Measurements from ENCODE around the gene PCBP3.

The PCBP3 gene

DNA sequence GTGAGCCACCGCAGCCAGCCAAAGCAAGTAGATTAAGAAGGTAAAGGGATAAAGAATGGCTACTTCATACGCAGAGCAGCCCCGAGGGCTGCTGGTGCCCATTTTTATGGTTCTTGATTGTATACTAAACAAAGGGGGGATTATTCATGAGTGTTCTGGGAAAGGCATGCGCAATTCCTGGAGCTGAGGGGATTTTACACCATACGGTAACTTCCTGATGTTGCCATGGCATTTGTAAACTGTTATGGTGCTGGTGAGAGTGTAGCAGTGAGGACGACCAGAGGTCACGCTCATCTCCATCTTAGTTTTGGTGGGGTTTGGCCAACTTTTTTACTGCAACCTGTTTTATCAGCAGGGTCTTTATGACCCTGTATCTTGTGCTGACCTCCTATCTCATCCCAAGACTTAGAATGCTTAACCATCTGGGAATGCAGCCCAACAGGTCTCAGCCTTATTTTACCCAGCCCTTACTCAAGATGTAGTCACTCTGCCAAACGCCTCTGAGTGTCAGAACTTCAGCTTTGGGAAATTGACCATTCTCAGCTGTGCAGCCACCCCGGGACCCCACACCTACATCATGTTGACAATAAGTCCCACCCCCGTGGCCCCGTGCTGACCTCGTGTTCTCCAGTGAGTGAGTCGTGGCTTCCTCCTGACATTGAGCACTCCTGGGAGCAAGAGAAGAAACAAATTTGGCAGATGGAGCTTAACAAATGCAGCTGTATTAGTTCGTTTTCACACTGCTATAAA is 188.6 kb downstream of the PCBP3 start:
- DNase-seq, result no peak

DNA sequence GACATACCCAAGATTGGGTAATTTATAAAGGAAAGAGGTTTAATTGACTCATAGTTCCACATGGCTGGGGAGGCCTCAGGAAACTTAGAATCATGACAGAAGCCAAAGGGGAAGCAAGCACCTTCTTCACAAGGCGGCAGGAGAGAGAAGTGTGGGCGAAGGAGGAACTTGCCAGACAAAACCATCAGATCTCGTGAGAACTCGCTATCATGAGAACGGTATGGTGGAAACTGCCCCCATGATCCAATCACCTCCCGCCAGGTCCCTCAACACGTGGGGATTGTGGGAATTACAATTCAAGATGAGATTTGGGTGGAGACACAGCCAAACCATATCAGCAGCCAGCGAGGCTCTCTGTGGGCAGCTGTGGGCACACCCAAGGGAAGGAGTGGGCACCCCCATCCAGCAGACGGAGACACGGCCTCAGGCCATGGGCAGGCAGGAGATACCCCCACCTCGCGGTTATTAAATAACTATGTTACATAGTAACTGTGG is 189.3 kb downstream of the PCBP3 start:
- DNase-seq, result peak; percentile 12

DNA sequence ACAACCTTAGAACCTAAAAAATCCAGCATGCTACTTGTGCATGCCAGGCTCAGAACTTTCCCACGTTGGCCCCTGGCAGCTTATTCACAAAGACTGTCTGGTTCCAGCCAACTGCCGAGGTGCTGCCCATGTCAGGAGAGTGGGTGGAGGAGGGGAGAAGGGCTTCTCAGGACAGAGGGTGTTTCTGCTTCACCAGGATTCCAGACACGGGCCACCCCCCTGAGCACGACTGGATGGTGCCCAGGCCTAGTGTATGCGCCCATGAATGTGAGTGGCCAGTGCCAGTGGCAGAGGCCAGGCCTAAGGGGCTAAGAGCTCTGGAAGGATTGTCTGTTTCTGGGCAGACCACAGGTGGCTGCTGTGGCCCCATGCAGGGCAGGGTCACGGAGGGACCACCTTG is 189.9 kb downstream of the PCBP3 start:
- no peak for DNase-seq

DNA sequence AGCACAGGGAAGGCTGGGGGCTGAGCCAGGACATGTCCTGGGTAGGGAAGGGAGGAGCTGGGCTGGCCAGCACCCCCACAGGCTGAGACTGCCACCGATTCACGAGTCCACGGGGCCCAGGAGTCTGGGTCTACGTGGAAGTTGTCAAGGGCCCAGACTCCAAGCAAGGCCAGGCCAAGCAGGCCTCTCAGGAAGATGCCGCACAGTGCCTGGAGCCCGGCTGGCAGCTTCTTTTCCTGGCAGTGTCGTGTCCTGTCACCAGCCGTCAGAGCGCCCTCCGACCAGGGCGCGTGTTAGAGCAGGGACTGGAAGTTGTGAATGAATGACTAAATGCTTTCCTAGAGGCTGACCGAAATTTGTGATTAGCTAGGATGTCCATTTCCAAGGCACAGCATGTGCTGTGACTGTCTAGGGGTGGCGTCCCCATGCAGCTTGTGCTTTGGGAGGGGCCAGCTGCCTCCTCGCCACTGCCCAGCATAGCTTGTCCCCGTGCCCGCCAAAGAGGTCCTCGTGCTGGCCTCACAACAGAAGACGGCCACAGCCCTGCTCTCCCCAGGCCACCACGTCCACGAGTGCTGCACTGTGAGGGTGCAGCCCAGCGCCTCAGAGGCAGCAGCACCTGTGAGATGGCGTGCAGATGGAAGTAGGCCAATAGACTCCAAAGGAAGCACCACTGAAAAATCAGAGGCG is 190.6 kb downstream of the PCBP3 start:
- DNase-seq, result no peak

DNA sequence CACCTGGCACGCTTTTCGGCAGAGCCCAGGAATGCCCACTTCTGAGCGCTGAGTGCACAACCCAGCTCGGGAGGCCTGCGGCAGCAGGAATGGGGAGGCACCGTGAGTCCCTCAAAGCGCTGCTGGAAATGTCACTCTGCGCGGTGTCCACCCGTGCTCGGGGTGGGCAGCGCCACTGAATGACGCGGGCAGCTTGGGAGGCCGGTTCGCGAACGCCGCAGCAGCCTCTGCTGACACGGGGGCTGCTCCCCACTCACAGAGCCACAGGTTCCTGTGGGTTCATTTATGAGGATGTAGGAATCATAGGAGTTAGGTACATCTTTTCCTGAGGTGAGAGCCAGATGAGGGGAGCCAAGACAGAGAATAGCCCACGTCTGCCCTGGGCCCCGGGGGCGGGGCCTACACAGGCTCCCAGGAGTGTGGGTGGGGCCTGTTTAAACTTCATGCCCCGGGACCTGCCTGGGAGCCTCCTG is 191.3 kb downstream of the PCBP3 start:
- no peak for DNase-seq

DNA sequence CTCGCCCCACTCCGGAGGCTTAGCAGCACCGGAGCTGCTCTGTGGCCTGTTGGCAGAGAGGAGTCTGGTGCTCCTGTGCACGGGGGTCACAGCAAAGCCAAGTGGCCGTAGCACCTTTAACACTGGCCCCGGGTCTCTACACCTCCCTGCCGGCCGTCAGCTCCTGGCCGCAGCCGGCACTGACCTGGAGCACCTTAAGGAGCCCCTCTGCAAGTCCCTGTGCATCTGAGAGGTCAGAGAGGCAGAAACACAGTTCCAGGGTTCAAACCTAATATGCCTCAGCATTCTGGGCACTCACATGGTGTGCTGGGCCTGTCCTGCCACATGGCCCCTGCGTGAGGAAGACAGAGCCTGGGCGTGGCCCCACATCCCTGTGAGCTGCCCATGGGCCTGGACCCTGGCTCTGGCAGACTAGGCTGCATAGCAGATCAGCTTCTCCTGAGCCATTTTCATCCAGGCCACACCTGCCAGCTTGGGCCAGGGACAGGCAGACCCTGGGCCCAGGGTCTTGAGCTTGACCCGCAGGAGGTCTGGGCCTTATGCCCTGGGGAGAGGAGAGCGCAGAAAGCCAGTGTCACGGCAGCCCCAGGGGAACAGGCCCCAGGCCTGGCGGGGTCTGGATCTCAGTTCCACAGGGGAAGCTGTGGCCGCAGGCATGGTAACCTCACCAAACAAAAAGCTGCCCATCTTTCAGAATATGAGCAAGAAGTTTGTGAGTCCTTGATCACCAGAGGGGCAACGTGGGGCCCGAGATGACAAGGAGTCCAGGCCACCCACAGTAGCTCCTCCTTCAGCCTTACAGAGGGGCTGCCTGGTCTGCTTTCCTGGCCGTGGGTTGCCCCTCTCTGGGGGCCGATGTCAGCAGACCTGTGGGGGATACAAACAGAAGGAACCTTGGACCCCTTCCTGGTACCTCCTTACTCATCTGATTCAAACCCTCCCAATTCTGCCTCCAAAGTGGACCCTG is 192.1 kb downstream of the PCBP3 start:
- no peak for DNase-seq

DNA sequence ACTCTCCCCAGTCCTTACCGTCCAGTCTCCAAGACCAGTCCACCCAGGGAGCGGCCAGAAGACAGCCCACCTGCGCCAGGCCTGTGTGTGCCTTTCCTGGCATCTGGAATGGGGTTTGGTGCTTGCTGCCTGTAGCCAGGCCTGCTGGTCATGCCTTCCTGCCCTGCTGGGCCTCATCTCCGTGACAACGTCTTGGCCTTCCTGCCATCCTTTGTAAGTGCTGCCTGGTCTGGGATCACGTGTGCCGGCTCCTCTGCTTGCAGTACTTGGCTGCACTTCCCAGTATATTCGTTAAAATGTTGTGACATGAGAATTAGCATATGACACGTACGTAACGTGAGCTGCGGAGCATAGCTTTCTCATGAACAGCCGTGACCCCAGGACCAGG is 192.7 kb downstream of the PCBP3 start:
- DNase-seq, result no peak

DNA sequence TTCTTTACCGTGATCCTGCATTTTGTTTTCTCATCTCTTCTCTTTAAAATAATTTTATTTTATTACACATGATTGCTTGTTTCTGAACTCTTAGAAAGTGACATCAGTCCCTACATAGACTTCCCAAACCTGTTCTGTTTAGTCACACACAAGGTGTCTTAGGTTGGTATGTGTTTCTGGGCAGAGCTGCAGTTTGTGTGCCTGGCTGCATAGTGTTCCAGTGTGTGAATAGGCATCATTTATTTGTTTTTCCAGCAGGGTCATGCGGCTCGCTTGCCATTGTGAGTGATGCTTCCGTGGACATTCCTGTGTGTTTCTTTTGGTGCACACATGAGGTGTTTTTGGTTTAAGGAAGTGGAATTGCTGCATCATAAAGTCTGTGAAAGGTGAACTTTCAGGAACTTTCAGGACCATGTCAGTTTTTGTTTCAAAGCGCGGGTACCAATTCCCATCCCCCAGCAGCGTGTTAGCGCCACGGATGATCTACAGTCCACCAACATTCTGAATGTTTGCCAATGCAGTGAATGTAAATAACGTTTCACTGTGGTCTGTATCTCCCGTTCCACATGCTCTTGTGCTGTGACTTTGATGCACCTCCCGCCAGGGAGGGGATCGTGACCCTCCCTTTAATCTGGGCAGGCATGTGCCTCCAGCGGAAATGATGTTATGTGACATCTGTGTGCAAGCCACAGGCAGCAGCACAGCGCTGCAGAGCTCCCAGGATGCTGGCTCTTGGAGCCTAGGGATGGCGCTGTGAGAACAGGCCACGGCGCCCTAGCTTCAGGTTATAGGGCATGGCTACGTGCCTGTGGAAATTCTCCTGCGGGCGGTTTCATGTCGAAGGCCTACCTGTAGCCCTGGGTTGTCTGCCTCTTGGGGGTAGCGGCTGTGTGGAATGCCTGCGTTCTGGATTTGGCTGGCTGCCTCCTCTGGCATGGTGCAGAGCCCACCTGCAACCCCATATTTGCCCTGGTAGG is 193.5 kb downstream of the PCBP3 start:
- no peak for DNase-seq

DNA sequence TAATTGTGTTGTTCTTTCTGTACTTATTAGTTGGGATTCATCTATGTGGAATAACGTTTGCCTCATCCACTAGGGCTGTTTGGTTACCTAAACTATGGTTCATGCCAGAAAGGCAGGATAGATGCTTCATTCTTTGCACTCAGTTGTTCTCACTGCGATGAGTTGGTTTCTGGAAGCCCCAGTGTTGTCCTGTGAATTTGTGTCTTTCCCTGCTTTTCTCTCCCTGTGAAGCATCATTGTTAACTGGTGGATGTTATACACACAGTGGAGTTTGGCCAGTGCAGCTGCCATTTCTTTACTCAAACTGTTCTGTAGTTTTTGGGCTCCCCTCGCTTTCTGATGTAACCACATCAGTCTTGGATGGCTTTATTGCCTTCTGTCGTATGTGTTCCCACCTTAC is 194.4 kb downstream of the PCBP3 start:
- no peak for DNase-seq

DNA sequence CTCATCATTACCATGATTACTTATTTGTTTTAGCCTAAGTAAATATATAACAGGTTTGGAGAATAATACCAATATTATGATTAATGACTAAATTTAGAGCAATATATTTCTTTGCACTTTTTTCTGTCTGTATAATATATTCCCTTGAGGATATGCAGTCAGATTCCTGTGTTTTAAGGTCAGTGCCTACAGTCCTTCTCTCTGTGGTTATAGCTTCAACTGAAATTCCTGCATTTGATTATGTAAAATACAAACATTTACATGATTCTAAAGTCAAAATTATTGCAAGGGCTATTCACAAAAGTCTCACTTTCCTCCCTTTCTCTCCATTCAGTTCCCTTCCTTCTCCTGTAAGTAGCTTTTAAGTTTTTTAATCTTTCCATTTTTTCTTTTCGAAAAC is 195.1 kb downstream of the PCBP3 start:
- DNase-seq, result no peak

DNA sequence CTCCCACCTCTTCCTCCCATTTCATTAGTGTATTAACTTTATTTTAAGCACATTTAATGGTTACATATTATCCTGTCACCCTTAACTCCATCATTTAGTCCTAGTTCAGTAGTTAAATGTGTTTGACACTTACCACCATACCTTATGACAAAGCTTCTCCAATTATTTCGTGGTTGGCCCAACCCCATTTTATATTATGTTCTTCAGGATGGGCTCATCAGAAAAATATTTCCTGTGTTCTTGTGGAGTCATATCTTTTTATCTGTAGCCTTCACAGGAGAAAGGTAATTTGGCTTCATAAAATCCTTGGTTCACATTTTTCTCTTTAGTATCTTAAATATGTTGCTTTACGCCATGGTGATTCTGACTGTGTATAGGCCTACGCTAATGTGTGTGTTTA is 195.7 kb downstream of the PCBP3 start:
- DNase-seq, result no peak

DNA sequence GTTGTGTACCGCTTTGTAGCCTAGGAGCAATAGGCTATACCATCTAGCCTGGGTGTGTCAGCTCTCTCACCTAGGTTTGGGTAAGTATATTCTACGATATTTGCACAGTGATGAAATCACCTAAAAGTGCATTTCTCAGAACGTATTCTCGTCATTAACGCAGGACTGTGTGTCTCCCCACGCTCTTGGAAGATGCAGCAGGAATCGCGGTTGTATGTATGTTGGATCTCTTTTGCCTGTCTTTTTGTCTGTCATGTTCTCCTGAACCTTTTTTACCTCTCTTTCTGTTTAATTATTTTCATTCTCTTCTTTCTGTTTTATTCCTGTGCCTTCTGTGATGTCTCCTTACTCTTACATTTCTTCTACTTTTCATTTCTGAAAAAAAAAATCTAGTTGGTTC is 197.5 kb downstream of the PCBP3 start:
- DNase-seq, result no peak

DNA sequence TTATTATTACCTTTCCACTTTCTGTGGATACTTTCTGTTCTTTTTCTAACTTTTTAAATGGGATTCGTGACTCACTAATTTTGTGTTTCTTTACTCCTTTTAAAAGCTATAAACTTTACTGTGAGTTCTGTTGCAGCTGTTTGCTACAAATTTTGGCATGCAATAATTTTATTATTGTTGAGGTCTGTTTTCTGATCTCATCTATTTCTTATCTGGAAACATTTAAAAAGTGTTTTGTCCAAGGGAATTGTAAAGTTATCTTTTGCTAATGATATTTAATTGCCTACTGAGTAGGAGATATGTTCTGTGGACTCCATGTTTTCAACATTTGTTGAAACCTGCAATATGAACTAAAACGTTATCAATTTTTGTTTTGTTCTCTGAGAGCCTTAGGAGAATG is 199.9 kb downstream of the PCBP3 start:
- no peak for DNase-seq

DNA sequence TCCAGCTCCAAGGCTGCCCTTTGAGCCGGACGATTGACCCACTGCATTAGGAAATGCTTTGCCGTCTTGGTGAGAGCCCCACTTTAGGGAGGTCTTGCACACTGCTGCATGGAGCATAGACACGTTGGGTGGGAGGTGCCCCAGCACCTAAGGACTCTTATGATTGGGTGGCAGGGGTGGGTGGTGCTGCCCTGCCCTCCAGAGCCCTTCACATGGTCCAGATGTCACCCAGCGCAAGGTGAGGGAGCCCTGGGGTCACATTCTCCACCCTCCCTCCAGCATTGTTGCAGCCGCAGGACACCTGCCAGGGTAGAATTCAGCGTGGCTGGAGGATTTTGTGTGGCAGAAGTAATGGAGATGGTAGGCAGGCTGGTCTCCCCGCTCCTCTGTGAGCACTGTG is 200.7 kb downstream of the PCBP3 start:
- DNase-seq, result no peak

DNA sequence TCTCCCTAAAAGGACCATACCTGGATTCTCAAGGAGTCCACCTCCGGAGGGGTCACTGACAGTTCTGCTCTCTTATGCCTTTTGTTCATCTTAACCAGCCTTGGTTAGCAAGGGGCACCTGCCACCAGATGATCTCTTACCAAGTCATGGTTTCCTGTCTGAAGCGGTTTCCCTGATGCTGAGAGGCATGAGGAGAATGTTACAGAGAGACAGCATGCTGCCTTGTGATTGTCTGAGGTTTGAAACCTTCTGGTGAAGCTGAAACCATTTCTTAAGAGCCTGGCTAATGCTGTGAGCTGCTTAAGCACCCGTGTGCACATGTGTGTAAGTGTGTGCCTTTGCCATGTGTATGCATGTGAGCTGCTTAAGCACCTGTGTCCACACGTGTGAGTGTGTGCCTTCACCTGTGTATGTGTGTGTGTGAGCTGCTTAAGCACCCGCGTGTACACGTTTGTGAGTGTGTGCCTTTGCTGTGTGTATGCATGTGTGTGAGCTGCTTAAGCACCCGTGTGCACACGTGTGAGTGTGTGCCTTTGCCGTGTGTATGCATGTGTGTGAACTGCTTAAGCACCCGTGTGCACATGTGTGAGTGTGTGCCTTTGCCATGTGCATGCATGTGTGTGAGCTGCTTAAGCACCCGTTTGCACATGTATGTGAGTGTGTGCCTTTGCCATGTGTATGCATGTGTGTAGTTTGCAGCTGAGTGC is 201.7 kb downstream of the PCBP3 start:
- DNase-seq, result no peak

DNA sequence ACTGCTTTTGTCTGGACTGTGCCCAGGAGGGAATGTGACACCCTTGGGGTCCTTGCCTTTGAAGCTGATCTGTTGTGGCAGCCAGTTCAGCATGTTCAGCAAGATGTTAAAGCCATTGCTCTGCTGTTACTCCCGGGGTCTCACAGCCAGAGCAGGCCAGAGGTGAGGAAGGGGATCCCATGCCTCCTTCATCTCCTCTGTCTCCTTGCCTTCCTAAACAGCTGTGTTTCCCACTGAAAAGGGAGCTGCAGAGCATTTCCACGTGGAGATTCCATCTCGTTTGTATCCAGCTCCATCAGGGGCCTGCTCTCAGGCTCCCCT is 202.2 kb downstream of the PCBP3 start:
- DNase-seq, result no peak

DNA sequence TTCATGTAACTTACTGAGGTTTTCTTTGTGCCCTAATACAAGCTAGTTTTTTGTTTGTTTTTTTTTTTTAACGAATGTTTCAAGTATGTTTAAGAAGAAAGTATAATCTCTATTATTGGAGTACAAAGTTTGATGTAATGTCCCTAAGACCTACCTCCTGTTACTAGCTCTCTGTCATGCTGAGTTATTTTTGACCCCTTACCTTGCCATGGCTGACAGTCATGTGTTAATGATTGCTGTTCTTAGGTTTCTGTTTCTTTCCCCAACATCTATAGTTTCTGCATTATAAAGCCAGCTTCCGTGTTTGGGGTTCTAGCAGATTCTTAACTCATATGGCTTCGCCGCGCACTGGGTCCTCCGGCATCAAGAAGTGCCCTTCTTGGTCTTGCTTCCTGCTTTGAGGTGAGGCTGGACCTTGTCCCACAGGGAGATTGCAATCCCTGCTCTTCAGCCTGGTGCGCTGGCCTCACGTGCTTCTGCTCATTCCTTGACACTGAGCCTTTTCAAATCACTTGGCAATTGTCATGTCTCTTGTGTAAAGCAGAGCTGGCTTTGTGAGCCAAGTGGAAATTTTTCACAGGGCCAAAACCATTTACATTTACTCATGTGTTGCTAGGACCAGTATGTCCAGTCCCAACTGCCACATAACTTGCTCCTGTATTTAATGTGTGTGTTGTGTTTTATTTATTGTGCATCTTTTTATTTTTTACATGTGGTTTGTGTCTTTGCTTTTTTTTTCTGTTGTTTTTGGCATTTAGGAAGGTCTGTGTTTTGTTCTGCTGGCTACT is 203.0 kb downstream of the PCBP3 start:
- DNase-seq, result no peak

DNA sequence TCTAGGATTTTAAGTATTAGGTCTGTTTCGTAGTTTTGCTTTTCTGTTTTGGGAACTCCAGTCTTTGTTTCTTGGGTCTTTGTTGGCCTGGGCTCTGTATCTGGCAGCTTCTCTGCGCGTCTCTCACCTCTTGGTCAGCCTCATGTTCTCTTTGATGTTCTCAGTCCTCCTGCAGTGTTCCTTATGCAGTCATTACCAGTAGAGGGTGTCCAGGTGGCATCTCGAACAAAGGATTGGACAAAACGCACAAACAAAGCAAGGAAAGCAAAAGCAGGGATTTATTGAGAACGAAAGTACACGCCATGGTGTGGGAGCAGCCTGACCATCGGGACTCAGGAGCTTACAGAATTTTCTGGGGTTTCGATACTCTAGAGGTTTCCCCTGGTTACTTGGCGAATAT is 204.3 kb downstream of the PCBP3 start:
- DNase-seq, result no peak

DNA sequence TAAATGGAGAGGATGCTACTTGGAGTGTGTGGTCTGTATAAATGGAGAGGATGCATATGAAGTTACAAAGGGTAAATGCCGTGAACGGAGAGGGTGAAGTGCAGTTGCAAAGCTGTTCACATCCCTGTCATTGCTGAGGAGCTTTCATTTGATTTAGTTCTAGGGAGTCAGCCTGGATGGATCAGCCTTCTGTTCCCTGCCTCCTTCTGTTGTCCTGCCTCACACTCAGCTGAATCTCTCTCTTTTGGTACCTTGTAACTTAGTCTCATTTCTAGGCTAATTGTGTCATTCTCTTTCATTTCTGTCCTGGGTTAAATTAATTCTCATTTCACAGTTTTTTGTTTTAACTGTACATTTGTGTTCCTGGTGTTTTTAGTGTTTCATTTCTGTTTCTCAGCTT is 204.8 kb downstream of the PCBP3 start:
- no peak for DNase-seq

DNA sequence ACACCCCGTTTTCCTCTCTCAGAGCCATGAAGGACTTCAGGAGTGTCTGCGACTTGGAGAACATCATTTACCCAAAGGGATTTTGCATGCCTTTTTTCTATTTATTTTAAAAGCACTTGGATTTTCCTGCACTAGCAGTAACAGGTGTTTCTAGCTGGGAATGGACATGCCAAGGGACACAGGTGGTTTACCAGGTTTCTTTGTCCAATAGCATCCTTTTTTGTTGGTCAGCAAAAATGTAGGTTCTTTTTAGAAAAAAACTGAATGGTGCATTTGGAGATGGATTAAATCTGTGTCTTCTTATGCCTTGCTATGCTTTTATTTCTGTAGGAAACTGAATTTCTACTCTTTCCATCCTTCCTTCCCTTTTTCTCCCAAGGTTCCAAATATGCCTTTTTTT is 205.3 kb downstream of the PCBP3 start:
- no peak for DNase-seq

DNA sequence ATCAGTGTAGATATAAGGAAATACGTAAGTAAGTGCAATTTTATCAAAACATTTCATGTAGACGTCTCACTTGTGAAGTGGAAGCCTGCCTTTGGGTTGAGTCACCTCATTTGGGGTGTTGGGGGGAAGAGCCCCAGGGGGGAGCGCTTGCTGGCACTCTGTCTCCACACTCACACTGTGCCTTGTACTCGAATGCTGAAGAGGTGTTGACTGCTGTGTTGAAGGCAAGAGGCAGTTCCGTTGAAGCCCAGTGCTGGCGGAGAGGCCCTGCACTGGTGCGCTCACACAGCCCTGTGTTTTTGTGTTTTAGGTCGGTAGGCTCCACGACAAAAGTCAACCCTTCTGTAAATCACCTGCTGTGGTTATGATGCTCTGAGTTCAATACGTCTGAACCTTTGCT is 206.1 kb downstream of the PCBP3 start:
- DNase-seq, result no peak
